Mucosa of descending colon (tissue), 3 donors: ENCODE results near the gene ENTPD5. TPM values are rescaled to one million over a fixed set of nuclear protein-coding genes. Genes with fewer than 3 reads are reported as not detected.
A peak's percentile ranks its signal among the peaks of the same experiment; 100 is the strongest.

ENCODE experiments used
- ATAC-seq: fragments of 200-7000 bp; cut with Tn5 transposase; one replicate; pipeline ENCODE4 v1.9.1; 2020; ENCODE audit warnings: mild to moderate bottlenecking, moderate library complexity
- DNase-seq, 3 donors: peaks; one replicate each; pipeline ENCODE4 v3.0.0-alpha.2; 2020
- H3K36me3 ChIP-seq: fragments of 200-600 bp; one replicate; pipeline ENCODE4 v1.8.0; 2021; ENCODE audit warnings: low read depth, mild to moderate bottlenecking
- H3K4me1 ChIP-seq: fragments of 200-600 bp; one replicate; pipeline ENCODE4 v1.8.0; 2021; ENCODE audit warnings: low read depth, mild to moderate bottlenecking
- H3K4me3 ChIP-seq: fragments of 200-600 bp; one replicate; pipeline ENCODE4 v1.8.0; 2021; ENCODE audit warnings: mild to moderate bottlenecking
- H3K9me3 ChIP-seq: fragments of 200-600 bp; one replicate; pipeline ENCODE4 v1.8.0; 2021; ENCODE audit warnings: mild to moderate bottlenecking
- intact Hi-C, 2 donors: fragments of 100-400 bp; cut with DNase I in 1 of 2; cut with micrococcal nuclease in 1 of 2; formaldehyde crosslinking; loops; one replicate each; pipeline versions ENCODE4 v1.11.0 to v1.11.1; 2022; cut with DNase I, micrococcal nuclease
- total RNA-seq, 3 donors: library from RNA; stranded (reverse); fragmentation: NEBNext Ultra II Directional in 2 of 3; extraction: Animal tissue kit (Norgen Biotek cat#: 25700) in 2 of 3; gene quantifications; one replicate each; pipeline versions ENCODE4 v1.2.1 to v1.2.4, GENCODE V29; 2021 to 2023
- TF ChIP-seq, protein P1 (sequence below): fragments of 200-600 bp; IDR thresholded peaks from one replicate; pipeline ENCODE4 v1.8.0; 2022; ENCODE audit warnings: antibody characterized with exemption, mild to moderate bottlenecking
- donor health status: DM: no; HTN: no; CAD: no; lungs with moderate emphysema.
- donor health status: DM: no; HTN: no; CAD: no.
- donor health status: DM: no; HTN: yes; CAD: no.

Gene ENTPD5
- total RNA-seq, 3 donors from 2014 or later: 79.9 to 296 (median 153) TPM

DNA sequence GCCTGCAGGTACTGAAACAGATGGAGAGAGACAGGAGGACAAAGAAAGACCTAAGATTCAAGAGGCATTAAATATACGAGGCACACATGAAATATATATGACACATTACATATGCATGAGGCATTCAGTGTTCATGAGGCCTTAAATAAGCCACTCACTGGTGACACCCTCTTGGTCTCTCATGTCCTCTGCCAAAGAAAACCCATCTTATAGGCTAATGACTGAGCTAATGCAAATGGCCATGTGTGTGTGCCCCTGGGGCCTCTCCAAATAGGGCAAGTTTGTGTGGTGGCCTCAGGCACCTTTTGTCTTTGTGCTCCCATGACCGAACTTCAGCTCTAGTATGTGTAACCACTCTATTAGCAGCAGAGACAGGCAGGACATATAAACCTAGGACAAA is 50.2 kb downstream of the ENTPD5 start:
- TF ChIP-seq, protein P1, sequence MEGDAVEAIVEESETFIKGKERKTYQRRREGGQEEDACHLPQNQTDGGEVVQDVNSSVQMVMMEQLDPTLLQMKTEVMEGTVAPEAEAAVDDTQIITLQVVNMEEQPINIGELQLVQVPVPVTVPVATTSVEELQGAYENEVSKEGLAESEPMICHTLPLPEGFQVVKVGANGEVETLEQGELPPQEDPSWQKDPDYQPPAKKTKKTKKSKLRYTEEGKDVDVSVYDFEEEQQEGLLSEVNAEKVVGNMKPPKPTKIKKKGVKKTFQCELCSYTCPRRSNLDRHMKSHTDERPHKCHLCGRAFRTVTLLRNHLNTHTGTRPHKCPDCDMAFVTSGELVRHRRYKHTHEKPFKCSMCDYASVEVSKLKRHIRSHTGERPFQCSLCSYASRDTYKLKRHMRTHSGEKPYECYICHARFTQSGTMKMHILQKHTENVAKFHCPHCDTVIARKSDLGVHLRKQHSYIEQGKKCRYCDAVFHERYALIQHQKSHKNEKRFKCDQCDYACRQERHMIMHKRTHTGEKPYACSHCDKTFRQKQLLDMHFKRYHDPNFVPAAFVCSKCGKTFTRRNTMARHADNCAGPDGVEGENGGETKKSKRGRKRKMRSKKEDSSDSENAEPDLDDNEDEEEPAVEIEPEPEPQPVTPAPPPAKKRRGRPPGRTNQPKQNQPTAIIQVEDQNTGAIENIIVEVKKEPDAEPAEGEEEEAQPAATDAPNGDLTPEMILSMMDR: no peak
- no peaks in the 10 kb centered on the region for H3K9me3 ChIP-seq
- ATAC-seq (no peak), DNase-seq (no peak)
- intact Hi-C loops: no loop called here
- no peak overlapping the region for H3K4me3 ChIP-seq
- H3K4me1 ChIP-seq: no peaks in the 10 kb centered on the region
- no peaks in the 10 kb centered on the region for H3K36me3 ChIP-seq

DNA sequence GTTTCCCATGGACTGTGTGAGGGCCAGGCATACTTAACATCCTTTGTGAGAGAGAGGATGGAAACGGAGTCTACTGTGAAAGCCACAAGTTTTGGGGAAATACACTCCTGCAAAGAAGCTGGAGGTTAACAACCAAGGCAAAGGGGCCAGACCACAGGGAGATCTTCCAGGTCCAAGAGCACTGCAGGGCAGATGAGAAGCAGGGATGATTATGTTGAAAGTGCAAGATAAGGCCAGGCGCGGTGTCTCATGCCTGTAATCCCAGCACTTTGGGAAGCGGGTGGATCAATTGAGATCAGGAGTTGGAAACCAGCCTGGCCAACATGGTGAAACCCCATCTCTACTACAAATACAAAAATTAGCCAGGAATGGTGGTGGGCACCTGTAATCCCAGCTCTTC is 53.9 kb downstream of the ENTPD5 start:
- TF ChIP-seq, protein P1: no peak
- Histone ChIP-seq H3K36me3 (no peaks in the 10 kb centered on the region), H3K9me3 (no peaks in the 10 kb centered on the region), H3K4me1 (no peaks in the 10 kb centered on the region), H3K4me3 (no peak overlapping the region)
- no peak for DNase-seq
- ATAC-seq: no peak
- intact Hi-C loops: no loop called here

GRCh38 chr14:73961192-73961591 is 57.9 kb downstream of the ENTPD5 start:
- no peak for DNase-seq
- Histone ChIP-seq H3K4me3 (no peak overlapping the region), H3K9me3 (no peaks in the 10 kb centered on the region), H3K4me1 (no peaks in the 10 kb centered on the region), H3K36me3 (no peaks in the 10 kb centered on the region)
- peak; percentile 54 for ATAC-seq
- intact Hi-C loops: no loop called here
- TF ChIP-seq, protein P1: no peak

GRCh38 chr14:73958591-73958990 is 60.5 kb downstream of the ENTPD5 start:
- no peaks in the 10 kb centered on the region for H3K36me3 ChIP-seq
- ATAC-seq: peak; percentile 47
- no peaks in the 10 kb centered on the region for H3K9me3 ChIP-seq
- intact Hi-C loops: no loop called here
- H3K4me1 ChIP-seq: no peaks in the 10 kb centered on the region
- H3K4me3 ChIP-seq: no peak overlapping the region
- no peak for DNase-seq
- TF ChIP-seq, protein P1: no peak

DNA sequence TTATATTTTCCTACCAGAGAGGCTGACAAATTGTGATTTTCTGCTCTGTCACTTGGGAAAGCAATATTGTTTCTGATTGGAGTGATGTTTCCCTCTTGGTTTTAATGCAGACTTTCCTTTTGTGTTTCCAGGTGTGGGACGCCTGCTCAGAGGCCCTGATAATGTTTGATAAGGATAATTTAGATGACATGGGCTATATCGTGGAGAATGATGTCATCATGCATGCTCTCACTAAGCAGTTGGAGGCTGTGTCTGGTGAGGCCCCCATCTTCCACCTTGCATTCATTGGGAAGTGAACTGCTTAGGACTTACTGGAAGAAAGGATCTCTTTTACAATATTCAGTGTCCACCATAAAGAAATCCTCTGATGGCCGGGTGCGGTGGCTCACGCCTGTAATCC is 63.4 kb downstream of the ENTPD5 start:
- TF ChIP-seq, protein P1: no peak
- Histone ChIP-seq H3K4me1 (peaks cover 8% of the 10 kb centered on the region), H3K36me3 (no peaks in the 10 kb centered on the region), H3K9me3 (no peaks in the 10 kb centered on the region), H3K4me3 (no peak overlapping the region)
- intact Hi-C loops: no loop called here
- no peak for DNase-seq
- ATAC-seq: no peak

DNA sequence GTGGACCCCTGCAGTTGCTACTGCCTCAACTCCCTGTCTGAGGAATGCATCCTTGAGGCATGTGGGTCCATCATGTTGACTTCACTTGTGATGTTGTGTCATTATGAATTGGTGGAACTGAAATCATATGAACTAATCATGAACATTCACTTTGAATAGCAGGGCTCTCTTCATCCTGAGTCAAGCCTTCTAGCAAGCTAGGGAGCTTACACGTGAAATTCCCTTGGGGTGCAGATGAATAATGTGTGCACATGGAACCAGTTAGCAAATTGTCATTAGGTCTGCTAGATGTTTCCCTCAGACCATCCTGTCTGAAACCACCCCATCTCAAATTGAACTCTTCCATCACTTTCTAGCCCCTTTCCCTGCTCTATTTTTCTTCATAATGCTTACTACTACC is 65.4 kb downstream of the ENTPD5 start:
- no peaks in the 10 kb centered on the region for H3K9me3 ChIP-seq
- intact Hi-C loops: no loop called here
- DNase-seq: no peak

More for the DNA sequence above, 65.4 kb downstream of the ENTPD5 start:
- no peak overlapping the region for H3K4me3 ChIP-seq
- TF ChIP-seq, protein P1: no peak
- H3K36me3 ChIP-seq: no peaks in the 10 kb centered on the region
- H3K4me1 ChIP-seq: peaks cover 14% of the 10 kb centered on the region
- no peak for ATAC-seq
